Central memory CD8-positive, alpha-beta T cell (primary cell): Measurements from ENCODE around the gene TATDN2.
A peak's percentile ranks its signal among the peaks of the same experiment; 100 is the strongest.

Experiments
- ATAC-seq: fragments of 150-1000 bp; cut with Tn5 transposase; replicated peaks from 2 replicates; pipeline ENCODE4 v1.10.0; 2022; ENCODE audit warnings: mild to moderate bottlenecking, moderate FRiP score, moderate number of reproducible peaks; ENCODE audit not compliant: poor library complexity, severe bottlenecking; ENCODE audit errors: extremely low read depth
- DNase-seq, 2 donors: peaks; one replicate each; pipeline ENCODE4 v3.0.0; 2021; ENCODE audit warnings: low spot score in 2 of 2
- H3K27ac Mint-ChIP-seq: one replicate; pipeline ENCODE4 v1.8.0; 2022; ENCODE audit warnings: low read depth, mild to moderate bottlenecking, moderate library complexity, mixed read lengths
- H3K27me3 Mint-ChIP-seq: one replicate; pipeline ENCODE4 v1.8.0; 2022; ENCODE audit warnings: mixed read lengths
- H3K36me3 Mint-ChIP-seq: one replicate; pipeline ENCODE4 v1.8.0; 2022; ENCODE audit warnings: mild to moderate bottlenecking, moderate library complexity, mixed read lengths; ENCODE audit not compliant: insufficient read depth
- H3K4me1 Mint-ChIP-seq: one replicate; pipeline ENCODE4 v1.8.0; 2022; ENCODE audit warnings: mixed read lengths
- H3K4me3 Mint-ChIP-seq: one replicate; pipeline ENCODE4 v1.8.0; 2022; ENCODE audit warnings: mild to moderate bottlenecking, moderate library complexity, mixed read lengths
- H3K9me3 Mint-ChIP-seq: one replicate; pipeline ENCODE4 v1.8.0; 2022; ENCODE audit warnings: mixed read lengths

Gene TATDN2

GRCh38 chr3:10305331-10305902 lies 57.2 kb downstream of the TATDN2 start:
- DNase-seq (no peak), ATAC-seq (no peak)
- Mint-ChIP-seq H3K36me3 (peaks cover 57% of the 10 kb centered on the region), H3K9me3 (no peaks in the 10 kb centered on the region), H3K27me3 (no peaks in the 10 kb centered on the region), H3K4me3 (no peak overlapping the region), H3K4me1 (no peaks in the 10 kb centered on the region), H3K27ac (peak overlapping the region; percentile 17)

DNA sequence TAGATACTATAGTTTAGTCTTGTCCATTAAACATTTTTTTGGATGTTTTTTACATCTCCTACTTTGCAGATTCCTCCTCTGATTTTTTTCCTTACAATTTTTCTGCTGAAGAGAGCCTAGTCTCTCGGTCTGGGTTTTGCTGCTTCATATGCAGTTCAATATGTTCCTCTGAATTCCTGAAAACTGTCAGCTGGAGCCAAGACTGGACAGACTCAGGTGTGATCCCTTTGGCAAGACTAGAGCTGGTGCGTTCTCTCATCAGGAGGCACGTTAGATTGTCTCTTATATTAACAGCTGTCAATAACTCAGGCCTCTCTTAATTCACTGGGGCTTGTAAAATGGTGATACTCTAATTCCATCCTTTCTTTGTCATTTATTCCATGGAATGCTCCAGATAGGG lies 57.9 kb downstream of the TATDN2 start:
- peak overlapping the region; percentile 17 for H3K27ac Mint-ChIP-seq
- DNase-seq = no peak
- no peak overlapping the region for H3K4me3 Mint-ChIP-seq
- H3K27me3 Mint-ChIP-seq = no peaks in the 10 kb centered on the region
- no peak for ATAC-seq
- no peaks in the 10 kb centered on the region for H3K4me1 Mint-ChIP-seq
- no peaks in the 10 kb centered on the region for H3K9me3 Mint-ChIP-seq
- peaks cover 56% of the 10 kb centered on the region for H3K36me3 Mint-ChIP-seq

DNA sequence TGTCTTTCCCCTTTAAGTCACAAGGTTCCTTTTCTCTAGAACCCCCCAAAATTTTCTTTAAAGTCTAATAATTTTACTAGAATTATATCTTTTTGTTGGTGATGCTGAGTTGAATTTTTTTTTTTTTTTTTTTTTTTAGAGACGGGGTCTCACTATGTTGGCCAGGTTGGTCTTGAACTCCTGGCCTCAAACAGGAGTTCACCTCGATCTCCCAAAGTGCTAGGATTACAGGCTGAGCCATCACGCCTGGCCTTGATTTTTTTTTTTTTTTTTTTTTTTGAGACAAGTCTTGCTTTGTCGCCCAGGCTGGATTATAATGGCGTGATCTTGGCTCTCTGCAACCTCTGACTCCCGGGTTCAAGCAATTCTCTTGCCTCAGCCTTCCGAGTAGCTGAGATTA lies 60.4 kb downstream of the TATDN2 start:
- Mint-ChIP-seq H3K4me1 (peaks cover 8% of the 10 kb centered on the region), H3K27ac (no peak overlapping the region), H3K9me3 (no peaks in the 10 kb centered on the region), H3K4me3 (no peak overlapping the region), H3K36me3 (peaks cover 52% of the 10 kb centered on the region), H3K27me3 (no peaks in the 10 kb centered on the region)
- ATAC-seq (no peak), DNase-seq (no peak)

DNA sequence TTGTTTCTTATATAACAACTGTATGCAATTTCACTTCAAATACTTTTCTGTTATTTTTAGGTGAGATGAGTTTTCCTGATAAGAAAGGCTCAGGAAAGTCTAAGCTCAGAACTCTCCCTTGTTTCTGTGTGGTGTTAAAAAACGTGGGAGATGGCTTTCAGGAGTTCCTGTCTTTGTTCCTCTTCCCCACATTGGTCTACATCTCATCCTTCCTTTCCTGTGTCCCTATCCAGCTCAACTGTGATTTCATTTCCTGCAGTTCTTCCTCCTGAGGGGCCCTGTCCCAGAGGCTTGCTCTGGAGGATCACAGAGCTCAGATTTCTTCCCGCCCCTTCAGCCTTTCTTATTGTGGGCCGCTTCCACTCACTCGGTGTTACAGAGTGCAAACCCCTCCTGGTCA lies 61.5 kb downstream of the TATDN2 start:
- H3K27me3 Mint-ChIP-seq = no peaks in the 10 kb centered on the region
- DNase-seq (no peak), ATAC-seq (no peak)
- no peak overlapping the region for H3K27ac Mint-ChIP-seq
- no peak overlapping the region for H3K4me3 Mint-ChIP-seq
- peaks cover 52% of the 10 kb centered on the region for H3K36me3 Mint-ChIP-seq
- H3K9me3 Mint-ChIP-seq = no peaks in the 10 kb centered on the region
- H3K4me1 Mint-ChIP-seq = peaks cover 13% of the 10 kb centered on the region

DNA sequence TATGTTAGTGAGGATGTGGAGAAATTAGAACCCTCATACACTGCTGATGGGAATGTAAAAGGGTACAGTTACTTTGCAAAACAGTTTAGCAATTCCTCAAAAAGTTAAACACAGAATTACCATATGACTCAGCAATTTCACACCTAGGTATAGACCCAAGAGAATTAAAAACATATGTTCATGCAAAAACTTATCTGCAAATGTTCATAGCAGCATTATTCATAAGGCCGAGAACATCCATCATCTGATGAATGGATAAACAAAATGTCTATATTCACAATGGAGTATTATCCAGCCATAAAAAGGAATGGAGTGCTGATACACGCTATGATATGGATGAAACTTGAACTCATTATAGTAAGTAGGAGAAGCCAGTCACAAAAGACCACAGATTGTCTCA lies 62.3 kb downstream of the TATDN2 start:
- H3K4me3 Mint-ChIP-seq = no peak overlapping the region
- no peak overlapping the region for H3K27ac Mint-ChIP-seq
- peaks cover 15% of the 10 kb centered on the region for H3K4me1 Mint-ChIP-seq
- H3K9me3 Mint-ChIP-seq = no peaks in the 10 kb centered on the region
- no peaks in the 10 kb centered on the region for H3K27me3 Mint-ChIP-seq
- H3K36me3 Mint-ChIP-seq = peaks cover 55% of the 10 kb centered on the region
- ATAC-seq (no peak), DNase-seq (no peak)

- no peaks in the 10 kb centered on the region for H3K9me3 Mint-ChIP-seq
- no peaks in the 10 kb centered on the region for H3K27me3 Mint-ChIP-seq
- peaks cover 15% of the 10 kb centered on the region for H3K4me1 Mint-ChIP-seq
- H3K36me3 Mint-ChIP-seq = peaks cover 55% of the 10 kb centered on the region
- ATAC-seq = no peak
- no peak for DNase-seq
- no peak overlapping the region for H3K27ac Mint-ChIP-seq
- H3K4me3 Mint-ChIP-seq = no peak overlapping the region
These were observed 63.5 kb downstream of the TATDN2 start for GRCh38 chr3:10311710-10312109.

DNA sequence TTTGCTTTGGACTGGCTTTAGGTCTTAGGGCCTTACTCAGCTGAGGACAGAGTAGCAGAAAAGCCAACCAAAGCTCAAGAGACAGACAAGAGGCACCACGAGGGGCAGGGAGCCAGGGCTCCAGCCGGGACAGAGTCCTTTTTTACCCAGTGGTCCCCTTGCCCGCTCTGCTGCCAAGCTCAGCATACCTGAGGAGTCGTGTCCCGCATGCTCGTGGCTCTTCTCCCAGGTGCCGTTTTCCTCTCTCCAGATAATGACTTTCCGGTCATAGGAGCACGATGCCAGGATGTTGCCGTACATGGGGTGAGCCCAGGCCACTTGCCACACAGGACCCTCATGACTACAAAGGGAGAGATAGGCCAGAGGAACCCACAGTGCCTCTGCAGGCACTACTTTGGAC lies 64.1 kb downstream of the TATDN2 start:
- Mint-ChIP-seq H3K27me3 (no peaks in the 10 kb centered on the region), H3K4me1 (peaks cover 15% of the 10 kb centered on the region), H3K27ac (no peak overlapping the region), H3K9me3 (no peaks in the 10 kb centered on the region), H3K36me3 (peaks cover 54% of the 10 kb centered on the region), H3K4me3 (no peak overlapping the region)
- no peak for ATAC-seq
- no peak for DNase-seq

DNA sequence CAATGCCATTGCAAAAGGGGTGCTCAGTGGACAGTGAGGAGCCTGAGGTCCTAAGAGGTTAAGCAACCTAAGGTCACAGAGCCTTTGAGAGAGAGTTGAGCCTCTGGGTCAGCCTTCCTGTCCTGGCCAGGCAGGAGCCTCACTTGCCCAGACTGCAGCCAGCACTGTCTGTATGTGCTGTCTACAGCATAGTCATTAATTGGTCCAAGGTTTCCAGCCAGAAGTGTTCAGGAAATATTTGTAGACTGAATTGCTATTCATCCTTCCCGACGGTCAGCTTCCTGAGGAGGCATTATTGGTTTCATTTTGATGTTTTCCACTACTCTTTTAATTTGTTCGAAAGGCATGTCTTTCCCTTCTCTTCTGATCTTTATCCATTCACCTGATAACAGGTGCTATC lies 64.6 kb downstream of the TATDN2 start:
- H3K4me1 Mint-ChIP-seq = peaks cover 15% of the 10 kb centered on the region
- H3K4me3 Mint-ChIP-seq = no peak overlapping the region
- DNase-seq (no peak), ATAC-seq (no peak)
- no peaks in the 10 kb centered on the region for H3K27me3 Mint-ChIP-seq
- peaks cover 49% of the 10 kb centered on the region for H3K36me3 Mint-ChIP-seq
- no peaks in the 10 kb centered on the region for H3K9me3 Mint-ChIP-seq
- H3K27ac Mint-ChIP-seq = no peak overlapping the region

DNA sequence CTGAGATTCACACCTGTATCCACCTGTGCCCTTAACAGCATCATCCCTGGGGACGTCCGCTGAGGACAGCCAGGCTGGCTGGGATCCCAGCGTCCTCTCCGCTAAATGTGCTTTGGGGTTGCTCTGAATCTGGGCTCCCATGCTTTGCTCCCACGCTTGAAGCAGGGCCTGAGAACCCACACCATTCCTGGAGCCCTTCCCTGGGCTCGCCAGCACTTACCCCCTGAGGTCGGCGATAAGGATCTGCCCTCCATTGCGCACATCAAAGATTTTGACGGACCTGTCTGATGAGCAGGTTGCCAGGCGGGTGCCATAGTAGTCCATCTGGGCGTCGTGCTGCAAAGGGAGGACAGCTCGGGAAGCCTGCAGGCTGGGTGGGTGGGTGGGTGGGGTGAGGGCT lies 66.8 kb downstream of the TATDN2 start:
- Mint-ChIP-seq H3K4me3 (no peak overlapping the region), H3K4me1 (peaks cover 29% of the 10 kb centered on the region), H3K9me3 (no peaks in the 10 kb centered on the region), H3K27me3 (no peaks in the 10 kb centered on the region), H3K36me3 (peaks cover 38% of the 10 kb centered on the region), H3K27ac (no peak overlapping the region)
- no peak for ATAC-seq
- DNase-seq = no peak

GRCh38 chr3:10315771-10316344 lies 67.6 kb downstream of the TATDN2 start:
- peaks cover 35% of the 10 kb centered on the region for H3K36me3 Mint-ChIP-seq
- H3K27me3 Mint-ChIP-seq = no peaks in the 10 kb centered on the region
- no peak overlapping the region for H3K4me3 Mint-ChIP-seq
- H3K9me3 Mint-ChIP-seq = no peaks in the 10 kb centered on the region
- DNase-seq = no peak
- peaks cover 33% of the 10 kb centered on the region for H3K4me1 Mint-ChIP-seq
- ATAC-seq = no peak
- no peak overlapping the region for H3K27ac Mint-ChIP-seq

DNA sequence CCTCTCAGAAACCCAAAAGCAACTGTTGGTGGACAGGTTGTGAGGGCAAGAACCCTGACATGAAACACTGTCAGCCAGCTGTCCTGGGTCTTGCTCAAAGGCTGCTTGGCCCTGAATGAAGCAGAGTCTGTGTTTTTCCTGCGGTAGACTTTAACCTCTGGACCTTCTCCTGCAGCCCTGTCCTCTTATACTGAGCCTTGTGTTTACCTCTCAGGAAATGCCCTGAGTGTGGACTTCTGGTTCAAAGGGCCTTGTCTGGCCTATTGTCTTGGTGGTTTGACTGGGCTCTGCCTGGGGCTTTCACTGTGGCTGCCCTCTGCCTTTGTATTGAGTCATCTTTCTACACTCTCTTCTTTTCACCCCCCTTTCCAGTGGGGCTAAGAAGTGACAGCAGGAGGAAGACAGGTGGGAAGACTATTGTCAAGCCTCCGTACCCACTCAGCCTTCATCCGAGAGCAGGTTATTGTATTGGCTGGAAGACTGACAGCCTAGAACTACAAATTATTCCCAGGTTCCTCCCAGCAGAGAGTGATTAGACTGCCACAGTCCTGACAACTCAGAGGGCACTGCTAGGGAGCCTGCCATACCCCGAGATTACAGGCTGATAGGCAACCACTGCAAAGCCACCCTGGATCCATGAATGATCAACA lies 69.2 kb downstream of the TATDN2 start:
- no peak overlapping the region for H3K4me3 Mint-ChIP-seq
- peaks cover 33% of the 10 kb centered on the region for H3K4me1 Mint-ChIP-seq
- no peak overlapping the region for H3K27ac Mint-ChIP-seq
- no peaks in the 10 kb centered on the region for H3K27me3 Mint-ChIP-seq
- peaks cover 28% of the 10 kb centered on the region for H3K36me3 Mint-ChIP-seq
- H3K9me3 Mint-ChIP-seq = no peaks in the 10 kb centered on the region
- DNase-seq = no peak
- ATAC-seq = no peak

DNA sequence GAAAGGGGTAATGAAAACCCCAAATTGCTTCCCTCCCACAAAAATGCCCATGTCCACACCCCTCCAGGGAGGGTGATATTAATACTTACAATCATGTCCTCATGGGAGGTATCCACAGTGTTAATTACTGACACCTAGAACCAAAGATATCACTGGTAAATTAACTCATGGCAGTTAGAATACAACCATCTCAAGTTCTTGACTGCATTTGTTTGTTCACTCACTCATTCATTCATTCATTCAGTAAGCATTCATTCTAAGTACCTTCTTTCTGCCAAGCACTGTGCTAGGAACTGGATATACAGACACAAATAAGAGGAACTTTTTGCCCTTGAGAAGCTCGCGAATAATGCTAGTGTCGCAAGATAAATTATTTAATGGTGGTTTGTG lies 69.7 kb downstream of the TATDN2 start:
- Mint-ChIP-seq H3K27ac (peak overlapping the region; percentile 51), H3K36me3 (peaks cover 28% of the 10 kb centered on the region), H3K9me3 (no peaks in the 10 kb centered on the region), H3K27me3 (no peaks in the 10 kb centered on the region), H3K4me3 (no peak overlapping the region), H3K4me1 (peaks cover 33% of the 10 kb centered on the region)
- ATAC-seq (no peak), DNase-seq (no peak)

- Mint-ChIP-seq H3K36me3 (peaks cover 26% of the 10 kb centered on the region), H3K27me3 (peaks cover 6% of the 10 kb centered on the region), H3K4me1 (peaks cover 24% of the 10 kb centered on the region), H3K9me3 (no peaks in the 10 kb centered on the region), H3K27ac (peak overlapping the region; percentile 87), H3K4me3 (peak overlapping the region; percentile 84)
- ATAC-seq (no peak), DNase-seq (no peak)
These were observed 71.0 kb downstream of the TATDN2 start for GRCh38 chr3:10319251-10319650.
